HEK293 (cell line): Measurements from ENCODE around the gene MICAL3.

Experiments used
- ATF2 ChIP-seq: fragments of 450-650 bp; formaldehyde crosslinking; IDR thresholded peaks from 2 replicates; pipeline ENCODE4 v1.5.1; 2016; ENCODE audit warnings: missing biosample characterization, missing genetic modification characterization, low read depth
- BCL11A ChIP-seq: fragments of 450-650 bp; formaldehyde crosslinking; IDR thresholded peaks from 2 replicates; pipeline ENCODE4 v1.5.1; 2016; ENCODE audit warnings: low read depth, missing biosample characterization, missing genetic modification characterization
- GLIS2 ChIP-seq: fragments of 450-650 bp; formaldehyde crosslinking; IDR thresholded peaks from 2 replicates; pipeline ENCODE4 v1.5.1; 2016; ENCODE audit warnings: missing biosample characterization, missing genetic modification characterization
- HOXA7 ChIP-seq: sonication (generic); formaldehyde crosslinking; IDR thresholded peaks from 2 replicates; pipeline ENCODE4 v1.8.1; 2022; ENCODE audit warnings: missing genetic modification reagents, borderline replicate concordance
- KLF9 ChIP-seq: fragments of 450-650 bp; formaldehyde crosslinking; IDR thresholded peaks from 2 replicates; pipeline ENCODE4 v1.5.1; 2016; ENCODE audit warnings: missing biosample characterization, missing genetic modification characterization, low read depth
- YY1 ChIP-seq: fragments of 450-650 bp; formaldehyde crosslinking; IDR thresholded peaks from 2 replicates; pipeline ENCODE4 v1.5.1; 2018; ENCODE audit warnings: missing biosample characterization, missing genetic modification characterization
- ZBTB44 ChIP-seq: fragments of 450-650 bp; IDR thresholded peaks from 2 replicates; pipeline ENCODE4 v1.5.1; 2018; ENCODE audit warnings: missing biosample characterization, mild to moderate bottlenecking, missing genetic modification characterization
- ZFP41 ChIP-seq: fragments of 450-650 bp; formaldehyde crosslinking; IDR thresholded peaks from 2 replicates; pipeline ENCODE4 v1.5.1; 2016; ENCODE audit warnings: missing biosample characterization, missing genetic modification characterization, borderline replicate concordance
- ZNF623 ChIP-seq: fragments of 450-650 bp; formaldehyde crosslinking; IDR thresholded peaks from 2 replicates; pipeline ENCODE4 v1.5.1; 2016; ENCODE audit warnings: missing biosample characterization, missing genetic modification characterization
- TF ChIP-seq, protein P1 (sequence below): fragments of 450-650 bp; formaldehyde crosslinking; IDR thresholded peaks from 2 replicates; pipeline ENCODE4 v1.5.1; 2016; ENCODE audit warnings: missing biosample characterization, missing genetic modification characterization
- TF ChIP-seq, protein P2 (sequence below): fragments of 450-650 bp; formaldehyde crosslinking; IDR thresholded peaks from 2 replicates; pipeline ENCODE4 v1.5.1; 2017; ENCODE audit warnings: missing biosample characterization, mild to moderate bottlenecking, missing genetic modification characterization, moderate library complexity
- TF ChIP-seq, protein P3 (sequence below): fragments of 450-650 bp; formaldehyde crosslinking; IDR thresholded peaks from 2 replicates; pipeline ENCODE4 v1.5.1; 2016; ENCODE audit warnings: missing biosample characterization, missing genetic modification characterization
- TF ChIP-seq, protein P4 (sequence below): fragments of 450-650 bp; formaldehyde crosslinking; IDR thresholded peaks from 2 replicates; pipeline ENCODE4 v1.5.1; 2017; ENCODE audit warnings: missing biosample characterization, missing genetic modification characterization
- TF ChIP-seq, protein P5 (sequence below): fragments of 450-650 bp; formaldehyde crosslinking; IDR thresholded peaks from 2 replicates; pipeline ENCODE4 v1.5.1; 2016; ENCODE audit warnings: missing biosample characterization, missing genetic modification characterization

- no peak for TF ChIP-seq GLIS2
- TF ChIP-seq, protein P1, sequence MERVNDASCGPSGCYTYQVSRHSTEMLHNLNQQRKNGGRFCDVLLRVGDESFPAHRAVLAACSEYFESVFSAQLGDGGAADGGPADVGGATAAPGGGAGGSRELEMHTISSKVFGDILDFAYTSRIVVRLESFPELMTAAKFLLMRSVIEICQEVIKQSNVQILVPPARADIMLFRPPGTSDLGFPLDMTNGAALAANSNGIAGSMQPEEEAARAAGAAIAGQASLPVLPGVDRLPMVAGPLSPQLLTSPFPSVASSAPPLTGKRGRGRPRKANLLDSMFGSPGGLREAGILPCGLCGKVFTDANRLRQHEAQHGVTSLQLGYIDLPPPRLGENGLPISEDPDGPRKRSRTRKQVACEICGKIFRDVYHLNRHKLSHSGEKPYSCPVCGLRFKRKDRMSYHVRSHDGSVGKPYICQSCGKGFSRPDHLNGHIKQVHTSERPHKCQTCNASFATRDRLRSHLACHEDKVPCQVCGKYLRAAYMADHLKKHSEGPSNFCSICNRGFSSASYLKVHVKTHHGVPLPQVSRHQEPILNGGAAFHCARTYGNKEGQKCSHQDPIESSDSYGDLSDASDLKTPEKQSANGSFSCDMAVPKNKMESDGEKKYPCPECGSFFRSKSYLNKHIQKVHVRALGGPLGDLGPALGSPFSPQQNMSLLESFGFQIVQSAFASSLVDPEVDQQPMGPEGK (tag by site-specific recombination), result no peak
- TF ChIP-seq ZBTB44 (tag by site-specific recombination), result no peak
- no peak for TF ChIP-seq ATF2
- TF ChIP-seq, protein P2, sequence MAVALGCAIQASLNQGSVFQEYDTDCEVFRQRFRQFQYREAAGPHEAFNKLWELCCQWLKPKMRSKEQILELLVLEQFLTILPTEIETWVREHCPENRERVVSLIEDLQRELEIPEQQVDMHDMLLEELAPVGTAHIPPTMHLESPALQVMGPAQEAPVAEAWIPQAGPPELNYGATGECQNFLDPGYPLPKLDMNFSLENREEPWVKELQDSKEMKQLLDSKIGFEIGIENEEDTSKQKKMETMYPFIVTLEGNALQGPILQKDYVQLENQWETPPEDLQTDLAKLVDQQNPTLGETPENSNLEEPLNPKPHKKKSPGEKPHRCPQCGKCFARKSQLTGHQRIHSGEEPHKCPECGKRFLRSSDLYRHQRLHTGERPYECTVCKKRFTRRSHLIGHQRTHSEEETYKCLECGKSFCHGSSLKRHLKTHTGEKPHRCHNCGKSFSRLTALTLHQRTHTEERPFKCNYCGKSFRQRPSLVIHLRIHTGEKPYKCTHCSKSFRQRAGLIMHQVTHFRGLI (tag by site-specific recombination), result no peak
- no peak for TF ChIP-seq HOXA7 (CRISPR knock-in tag)
- TF ChIP-seq, protein P3, sequence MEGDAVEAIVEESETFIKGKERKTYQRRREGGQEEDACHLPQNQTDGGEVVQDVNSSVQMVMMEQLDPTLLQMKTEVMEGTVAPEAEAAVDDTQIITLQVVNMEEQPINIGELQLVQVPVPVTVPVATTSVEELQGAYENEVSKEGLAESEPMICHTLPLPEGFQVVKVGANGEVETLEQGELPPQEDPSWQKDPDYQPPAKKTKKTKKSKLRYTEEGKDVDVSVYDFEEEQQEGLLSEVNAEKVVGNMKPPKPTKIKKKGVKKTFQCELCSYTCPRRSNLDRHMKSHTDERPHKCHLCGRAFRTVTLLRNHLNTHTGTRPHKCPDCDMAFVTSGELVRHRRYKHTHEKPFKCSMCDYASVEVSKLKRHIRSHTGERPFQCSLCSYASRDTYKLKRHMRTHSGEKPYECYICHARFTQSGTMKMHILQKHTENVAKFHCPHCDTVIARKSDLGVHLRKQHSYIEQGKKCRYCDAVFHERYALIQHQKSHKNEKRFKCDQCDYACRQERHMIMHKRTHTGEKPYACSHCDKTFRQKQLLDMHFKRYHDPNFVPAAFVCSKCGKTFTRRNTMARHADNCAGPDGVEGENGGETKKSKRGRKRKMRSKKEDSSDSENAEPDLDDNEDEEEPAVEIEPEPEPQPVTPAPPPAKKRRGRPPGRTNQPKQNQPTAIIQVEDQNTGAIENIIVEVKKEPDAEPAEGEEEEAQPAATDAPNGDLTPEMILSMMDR, result no peak
- TF ChIP-seq, protein P4, sequence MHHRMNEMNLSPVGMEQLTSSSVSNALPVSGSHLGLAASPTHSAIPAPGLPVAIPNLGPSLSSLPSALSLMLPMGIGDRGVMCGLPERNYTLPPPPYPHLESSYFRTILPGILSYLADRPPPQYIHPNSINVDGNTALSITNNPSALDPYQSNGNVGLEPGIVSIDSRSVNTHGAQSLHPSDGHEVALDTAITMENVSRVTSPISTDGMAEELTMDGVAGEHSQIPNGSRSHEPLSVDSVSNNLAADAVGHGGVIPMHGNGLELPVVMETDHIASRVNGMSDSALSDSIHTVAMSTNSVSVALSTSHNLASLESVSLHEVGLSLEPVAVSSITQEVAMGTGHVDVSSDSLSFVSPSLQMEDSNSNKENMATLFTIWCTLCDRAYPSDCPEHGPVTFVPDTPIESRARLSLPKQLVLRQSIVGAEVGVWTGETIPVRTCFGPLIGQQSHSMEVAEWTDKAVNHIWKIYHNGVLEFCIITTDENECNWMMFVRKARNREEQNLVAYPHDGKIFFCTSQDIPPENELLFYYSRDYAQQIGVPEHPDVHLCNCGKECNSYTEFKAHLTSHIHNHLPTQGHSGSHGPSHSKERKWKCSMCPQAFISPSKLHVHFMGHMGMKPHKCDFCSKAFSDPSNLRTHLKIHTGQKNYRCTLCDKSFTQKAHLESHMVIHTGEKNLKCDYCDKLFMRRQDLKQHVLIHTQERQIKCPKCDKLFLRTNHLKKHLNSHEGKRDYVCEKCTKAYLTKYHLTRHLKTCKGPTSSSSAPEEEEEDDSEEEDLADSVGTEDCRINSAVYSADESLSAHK, result no peak
- TF ChIP-seq ZFP41 (tag by site-specific recombination), result no peak
- TF ChIP-seq YY1 (tag by site-specific recombination), result no peak
- no peak for TF ChIP-seq BCL11A (tag by site-specific recombination)
- no peak for TF ChIP-seq KLF9 (tag by site-specific recombination)
- TF ChIP-seq, protein P5, sequence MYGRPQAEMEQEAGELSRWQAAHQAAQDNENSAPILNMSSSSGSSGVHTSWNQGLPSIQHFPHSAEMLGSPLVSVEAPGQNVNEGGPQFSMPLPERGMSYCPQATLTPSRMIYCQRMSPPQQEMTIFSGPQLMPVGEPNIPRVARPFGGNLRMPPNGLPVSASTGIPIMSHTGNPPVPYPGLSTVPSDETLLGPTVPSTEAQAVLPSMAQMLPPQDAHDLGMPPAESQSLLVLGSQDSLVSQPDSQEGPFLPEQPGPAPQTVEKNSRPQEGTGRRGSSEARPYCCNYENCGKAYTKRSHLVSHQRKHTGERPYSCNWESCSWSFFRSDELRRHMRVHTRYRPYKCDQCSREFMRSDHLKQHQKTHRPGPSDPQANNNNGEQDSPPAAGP, result no peak
- TF ChIP-seq ZNF623 (tag by site-specific recombination), result no peak
These were observed 99.5 kb downstream of the MICAL3 start for GRCh38 chr22:17924735-17925364.
